Neural progenitor cell (in vitro differentiated cells): ENCODE data around the gene FGF4. TPM values are rescaled to one million over a fixed set of nuclear protein-coding genes. Genes with fewer than 3 reads are reported as not detected.
A peak's percentile ranks its signal among the peaks of the same experiment; 100 is the strongest.

Experiments used
- DNase-seq: peaks from one replicate; pipeline ENCODE4 v3.0.0-alpha.2; 2016; ENCODE audit warnings: low spot score
- H2AFZ ChIP-seq: fragments of 200-600 bp; sonication (generic); replicated peaks from 2 replicates; pipeline ENCODE4 v1.6.1; 2016; ENCODE audit warnings: antibody characterized with exemption
- H3F3A ChIP-seq: fragments of 200-600 bp; sonication (generic); 2 replicates; pipeline ENCODE4 v1.6.1; 2016; ENCODE audit warnings: antibody characterized with exemption, low read depth
- H3K27ac ChIP-seq: fragments of 200-600 bp; sonication (generic); 2 replicates; pipeline ENCODE4 v1.5.1; 2016; ENCODE audit warnings: mild to moderate bottlenecking
- H3K27me3 ChIP-seq: fragments of 200-600 bp; sonication (generic); 2 replicates; pipeline ENCODE4 v1.6.1; 2016; ENCODE audit warnings: mild to moderate bottlenecking, moderate library complexity
- H3K36me3 ChIP-seq: fragments of 200-600 bp; sonication (generic); 2 replicates; pipeline ENCODE4 v1.5.1; 2016
- H3K4me1 ChIP-seq: fragments of 200-600 bp; sonication (generic); 2 replicates; pipeline ENCODE4 v1.6.1; 2016; ENCODE audit warnings: mixed run types
- H3K4me2 ChIP-seq: fragments of 200-600 bp; sonication (generic); 2 replicates; pipeline ENCODE4 v1.6.1; 2016
- H3K4me3 ChIP-seq: fragments of 200-600 bp; sonication (generic); 2 replicates; pipeline ENCODE4 v1.5.1; 2016
- H3K79me2 ChIP-seq: fragments of 200-600 bp; sonication (generic); 2 replicates; pipeline ENCODE4 v1.6.1; 2016; ENCODE audit warnings: low read depth
- H3K9ac ChIP-seq: fragments of 200-600 bp; sonication (generic); 2 replicates; pipeline ENCODE4 v1.6.1; 2016
- H3K9me3 ChIP-seq: fragments of 200-600 bp; sonication (generic); 2 replicates; pipeline ENCODE4 v1.5.1; 2016; ENCODE audit warnings: low read depth
- H4K20me1 ChIP-seq: fragments of 200-600 bp; sonication (generic); 2 replicates; pipeline ENCODE4 v1.6.1; 2016; ENCODE audit warnings: low read depth
- H3K27ac Mint-ChIP-seq: 3 replicates; pipeline ENCODE4 v1.8.0; 2021; ENCODE audit warnings: mixed read lengths
- H3K27me3 Mint-ChIP-seq: 2 replicates; pipeline ENCODE4 v1.8.0; 2022; ENCODE audit warnings: low read depth, mild to moderate bottlenecking, inconsistent platforms, moderate library complexity, mixed read lengths; ENCODE audit not compliant: insufficient read depth
- H3K36me3 Mint-ChIP-seq: 3 replicates; pipeline ENCODE4 v1.8.0; 2021; ENCODE audit warnings: mixed read lengths
- H3K4me1 Mint-ChIP-seq: 3 replicates; pipeline ENCODE4 v1.8.0; 2021; ENCODE audit warnings: mixed read lengths
- H3K4me3 Mint-ChIP-seq: 3 replicates; pipeline ENCODE4 v1.8.0; 2021; ENCODE audit warnings: mild to moderate bottlenecking, moderate library complexity, mixed read lengths
- H3K9me3 Mint-ChIP-seq: 3 replicates; pipeline ENCODE4 v1.8.0; 2020; ENCODE audit warnings: mixed read lengths
- EZH2 ChIP-seq: fragments of 200-600 bp; sonication (generic); IDR thresholded peaks from 2 replicates; pipeline ENCODE4 v1.6.1; 2017; ENCODE audit warnings: antibody characterized with exemption, mild to moderate bottlenecking, moderate library complexity
- EZH2phosphoT487 ChIP-seq: fragments of 200-600 bp; sonication (generic); IDR thresholded peaks from 2 replicates; pipeline ENCODE4 v1.6.1; 2017; ENCODE audit warnings: antibody characterized with exemption
- total RNA-seq: library from RNA; depleted of rRNA; stranded (reverse); fragments of >200 nt; gene quantifications from 2 replicates; pipeline ENCODE4 v1.2.3, GENCODE V29; 2015; ENCODE audit warnings: low replicate concordance
- TF ChIP-seq, protein P1 (sequence below): fragments of 200-600 bp; sonication (generic); IDR thresholded peaks from 2 replicates; pipeline ENCODE4 v1.5.1; 2017; ENCODE audit warnings: antibody characterized with exemption, mild to moderate bottlenecking

FGF4 gene
- total RNA-seq, 1 donor from 2014 or later, result 0.22 TPM

GRCh38 chr11:69821511-69822040, 46.4 kb upstream of the FGF4 start:
- no peaks in the 10 kb centered on the region for H3K79me2 ChIP-seq
- no peaks in the 10 kb centered on the region for H3K9me3 ChIP-seq
- no peak for DNase-seq
- no peak overlapping the region for H3K27ac ChIP-seq
- H3K36me3 ChIP-seq, result no peaks in the 10 kb centered on the region
- H3K27ac Mint-ChIP-seq, result no peak overlapping the region
- H3K4me3 ChIP-seq, result no peak overlapping the region
- no peak overlapping the region for H2AFZ ChIP-seq
- no peak overlapping the region for H3K9ac ChIP-seq
- peaks cover 6% of the 10 kb centered on the region for H3F3A ChIP-seq
- peaks cover 74% of the 10 kb centered on the region for H3K27me3 ChIP-seq
- no peak overlapping the region for H3K4me2 ChIP-seq
- TF ChIP-seq EZH2phosphoT487 (no peak), EZH2 (no peak)
- TF ChIP-seq, protein P1, sequence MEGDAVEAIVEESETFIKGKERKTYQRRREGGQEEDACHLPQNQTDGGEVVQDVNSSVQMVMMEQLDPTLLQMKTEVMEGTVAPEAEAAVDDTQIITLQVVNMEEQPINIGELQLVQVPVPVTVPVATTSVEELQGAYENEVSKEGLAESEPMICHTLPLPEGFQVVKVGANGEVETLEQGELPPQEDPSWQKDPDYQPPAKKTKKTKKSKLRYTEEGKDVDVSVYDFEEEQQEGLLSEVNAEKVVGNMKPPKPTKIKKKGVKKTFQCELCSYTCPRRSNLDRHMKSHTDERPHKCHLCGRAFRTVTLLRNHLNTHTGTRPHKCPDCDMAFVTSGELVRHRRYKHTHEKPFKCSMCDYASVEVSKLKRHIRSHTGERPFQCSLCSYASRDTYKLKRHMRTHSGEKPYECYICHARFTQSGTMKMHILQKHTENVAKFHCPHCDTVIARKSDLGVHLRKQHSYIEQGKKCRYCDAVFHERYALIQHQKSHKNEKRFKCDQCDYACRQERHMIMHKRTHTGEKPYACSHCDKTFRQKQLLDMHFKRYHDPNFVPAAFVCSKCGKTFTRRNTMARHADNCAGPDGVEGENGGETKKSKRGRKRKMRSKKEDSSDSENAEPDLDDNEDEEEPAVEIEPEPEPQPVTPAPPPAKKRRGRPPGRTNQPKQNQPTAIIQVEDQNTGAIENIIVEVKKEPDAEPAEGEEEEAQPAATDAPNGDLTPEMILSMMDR, result no peak
- H4K20me1 ChIP-seq, result peaks cover 17% of the 10 kb centered on the region
- H3K27me3 Mint-ChIP-seq, result peaks cover 53% of the 10 kb centered on the region
- peaks cover 2% of the 10 kb centered on the region for H3K9me3 Mint-ChIP-seq
- H3K36me3 Mint-ChIP-seq, result no peaks in the 10 kb centered on the region
- peaks cover 25% of the 10 kb centered on the region for H3K4me1 Mint-ChIP-seq
- H3K4me3 Mint-ChIP-seq, result no peak overlapping the region
- peaks cover 15% of the 10 kb centered on the region for H3K4me1 ChIP-seq

DNA sequence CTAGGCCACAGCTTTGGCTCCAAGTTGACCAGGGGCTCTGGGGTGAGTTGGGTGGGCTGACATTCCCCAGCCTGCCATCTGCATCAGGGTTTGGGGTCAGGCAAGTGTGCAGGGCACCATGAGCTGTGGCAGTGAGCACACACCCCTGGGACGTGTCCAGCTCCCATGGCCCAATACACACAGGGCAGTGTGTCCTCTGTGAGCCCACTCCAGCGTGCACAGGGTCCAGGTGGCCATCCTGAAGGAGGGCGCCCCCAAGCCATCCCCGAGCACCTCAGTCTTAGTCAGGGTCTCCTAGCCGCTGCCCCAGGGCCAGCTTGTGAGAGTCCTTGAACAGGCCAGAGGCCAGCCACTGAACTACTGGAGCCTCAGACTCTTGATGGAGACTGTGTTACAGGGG, 45.3 kb upstream of the FGF4 start:
- DNase-seq, result no peak
- peaks cover 6% of the 10 kb centered on the region for H3F3A ChIP-seq
- peaks cover 17% of the 10 kb centered on the region for H4K20me1 ChIP-seq
- Mint-ChIP-seq H3K27me3 (peaks cover 56% of the 10 kb centered on the region), H3K4me3 (no peak overlapping the region), H3K9me3 (no peaks in the 10 kb centered on the region), H3K36me3 (no peaks in the 10 kb centered on the region), H3K4me1 (peaks cover 17% of the 10 kb centered on the region), H3K27ac (no peak overlapping the region)
- no peak overlapping the region for H3K9ac ChIP-seq
- H2AFZ ChIP-seq, result no peak overlapping the region
- TF ChIP-seq EZH2phosphoT487 (no peak), EZH2 (no peak)
- TF ChIP-seq, protein P1, result no peak
- H3K36me3 ChIP-seq, result no peaks in the 10 kb centered on the region
- peaks cover 85% of the 10 kb centered on the region for H3K27me3 ChIP-seq
- no peak overlapping the region for H3K4me3 ChIP-seq
- H3K4me1 ChIP-seq, result peaks cover 15% of the 10 kb centered on the region
- no peaks in the 10 kb centered on the region for H3K79me2 ChIP-seq
- H3K4me2 ChIP-seq, result no peak overlapping the region
- H3K27ac ChIP-seq, result no peak overlapping the region
- no peaks in the 10 kb centered on the region for H3K9me3 ChIP-seq

- TF ChIP-seq EZH2, result peak; percentile 89
- TF ChIP-seq, protein P1, result no peak
- peak; percentile 92 for TF ChIP-seq EZH2phosphoT487
- peaks cover 6% of the 10 kb centered on the region for H3F3A ChIP-seq
- H3K4me1 ChIP-seq, result peaks cover 15% of the 10 kb centered on the region
- no peak overlapping the region for H3K27ac ChIP-seq
- no peaks in the 10 kb centered on the region for H3K36me3 ChIP-seq
- H3K4me3 Mint-ChIP-seq, result no peak overlapping the region
- peaks cover 57% of the 10 kb centered on the region for H3K27me3 Mint-ChIP-seq
- peaks cover 94% of the 10 kb centered on the region for H3K27me3 ChIP-seq
- DNase-seq, result peak; percentile 55
- H3K4me3 ChIP-seq, result peak overlapping the region; percentile 28
- H3K9ac ChIP-seq, result no peak overlapping the region
- H2AFZ ChIP-seq, result peak overlapping the region; percentile 34
- no peaks in the 10 kb centered on the region for H3K9me3 ChIP-seq
- H3K4me1 Mint-ChIP-seq, result peaks cover 17% of the 10 kb centered on the region
- no peaks in the 10 kb centered on the region for H3K9me3 Mint-ChIP-seq
- H3K4me2 ChIP-seq, result peak overlapping the region; percentile 87
- peaks cover 17% of the 10 kb centered on the region for H4K20me1 ChIP-seq
- no peaks in the 10 kb centered on the region for H3K36me3 Mint-ChIP-seq
- no peaks in the 10 kb centered on the region for H3K79me2 ChIP-seq
- no peak overlapping the region for H3K27ac Mint-ChIP-seq
Observed at GRCh38 chr11:69819541-69820070, 44.5 kb upstream of the FGF4 start.
